Breast epithelium (tissue), 3 donors: ENCODE data around the gene ALDH7A1.

Source experiments
- POLR2A ChIP-seq: fragments of 450-650 bp; IDR thresholded peaks from one replicate; pipeline ENCODE4 v1.6.1; 2016; ENCODE audit warnings: antibody characterized with exemption, mild to moderate bottlenecking, moderate library complexity
- POLR2AphosphoS5 ChIP-seq, 3 donors: sonication (generic); formaldehyde crosslinking; IDR thresholded peaks; one replicate each; pipeline ENCODE4 v1.6.1; 2017; ENCODE audit warnings: antibody characterized with exemption in 3 of 3
- TF ChIP-seq, protein P1 (sequence below), 3 donors: fragments of 450-650 bp; IDR thresholded peaks; one replicate each; pipeline ENCODE4 v1.5.1; 2016 to 2017; ENCODE audit warnings: antibody characterized with exemption in 3 of 3, mild to moderate bottlenecking in 3 of 3, moderate library complexity in 3 of 3

- TF ChIP-seq POLR2A, result no peak
- TF ChIP-seq, protein P1, sequence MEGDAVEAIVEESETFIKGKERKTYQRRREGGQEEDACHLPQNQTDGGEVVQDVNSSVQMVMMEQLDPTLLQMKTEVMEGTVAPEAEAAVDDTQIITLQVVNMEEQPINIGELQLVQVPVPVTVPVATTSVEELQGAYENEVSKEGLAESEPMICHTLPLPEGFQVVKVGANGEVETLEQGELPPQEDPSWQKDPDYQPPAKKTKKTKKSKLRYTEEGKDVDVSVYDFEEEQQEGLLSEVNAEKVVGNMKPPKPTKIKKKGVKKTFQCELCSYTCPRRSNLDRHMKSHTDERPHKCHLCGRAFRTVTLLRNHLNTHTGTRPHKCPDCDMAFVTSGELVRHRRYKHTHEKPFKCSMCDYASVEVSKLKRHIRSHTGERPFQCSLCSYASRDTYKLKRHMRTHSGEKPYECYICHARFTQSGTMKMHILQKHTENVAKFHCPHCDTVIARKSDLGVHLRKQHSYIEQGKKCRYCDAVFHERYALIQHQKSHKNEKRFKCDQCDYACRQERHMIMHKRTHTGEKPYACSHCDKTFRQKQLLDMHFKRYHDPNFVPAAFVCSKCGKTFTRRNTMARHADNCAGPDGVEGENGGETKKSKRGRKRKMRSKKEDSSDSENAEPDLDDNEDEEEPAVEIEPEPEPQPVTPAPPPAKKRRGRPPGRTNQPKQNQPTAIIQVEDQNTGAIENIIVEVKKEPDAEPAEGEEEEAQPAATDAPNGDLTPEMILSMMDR (IDR thresholded peaks at IDR 0.05), result no peak
- no peak for TF ChIP-seq POLR2AphosphoS5 (IDR thresholded peaks at IDR 0.05)
Measured at GRCh38 chr5:126512451-126512850, 82.6 kb downstream of the ALDH7A1 start.
